ENCODE results near the gene SLC24A4. TPM values are rescaled to one million over a fixed set of nuclear protein-coding genes. Genes with fewer than 3 reads are reported as not detected.

SLC24A4 gene
- total RNA-seq, 2 donors from 2014 or later, result 0.11 to 0.17 TPM

- intact Hi-C loops (cut with DNase I), result no loop called here
- Histone ChIP-seq H3K27ac (no peak overlapping the region), H3K4me1 (no peaks in the 10 kb centered on the region), H3K9me3 (no peaks in the 10 kb centered on the region), H3K27me3 (no peaks in the 10 kb centered on the region), H3K9ac (ENCODE audit: low read depth in 2 of 2, low read length in 2 of 2) (no peak overlapping the region), H3K36me3 (no peaks in the 10 kb centered on the region), H3K4me3 (no peak overlapping the region)
- no peak for TF ChIP-seq CTCF (IDR thresholded peaks at IDR 0.05)
- DNase-seq, result peak; percentile 16
These were observed 174.4 kb downstream of the SLC24A4 start for GRCh38 chr14:92497391-92497790.

GRCh38 chr14:92499234-92499633, 176.3 kb downstream of the SLC24A4 start:
- peak; percentile 11 for DNase-seq
- Histone ChIP-seq H3K36me3 (no peaks in the 10 kb centered on the region), H3K9ac (ENCODE audit: low read depth in 2 of 2, low read length in 2 of 2) (no peak overlapping the region), H3K27ac (no peak overlapping the region), H3K27me3 (no peaks in the 10 kb centered on the region), H3K4me3 (no peak overlapping the region), H3K9me3 (no peaks in the 10 kb centered on the region), H3K4me1 (no peaks in the 10 kb centered on the region)
- no peak for TF ChIP-seq CTCF (IDR thresholded peaks at IDR 0.05)
- intact Hi-C loops (cut with DNase I), result no loop called here

GRCh38 chr14:92500491-92500941, 177.6 kb downstream of the SLC24A4 start:
- Histone ChIP-seq H3K4me3 (no peak overlapping the region), H3K9ac (ENCODE audit: low read depth in 2 of 2, low read length in 2 of 2) (no peak overlapping the region), H3K4me1 (no peaks in the 10 kb centered on the region), H3K27ac (no peak overlapping the region), H3K9me3 (no peaks in the 10 kb centered on the region), H3K27me3 (no peaks in the 10 kb centered on the region), H3K36me3 (no peaks in the 10 kb centered on the region)
- TF ChIP-seq CTCF (IDR thresholded peaks at IDR 0.05), result no peak
- intact Hi-C loops (cut with DNase I), result no loop called here
- DNase-seq, result no peak

- H3K9ac ChIP-seq (ENCODE audit: low read depth in 2 of 2, low read length in 2 of 2), result no peak overlapping the region
- H3K4me3 ChIP-seq, result no peak overlapping the region
- TF ChIP-seq CTCF (IDR thresholded peaks at IDR 0.05), result no peak
- H3K4me1 ChIP-seq, result no peaks in the 10 kb centered on the region
- no peak overlapping the region for H3K27ac ChIP-seq
- DNase-seq, result no peak
- no peaks in the 10 kb centered on the region for H3K36me3 ChIP-seq
- intact Hi-C loops (cut with DNase I), result no loop called here
- no peaks in the 10 kb centered on the region for H3K27me3 ChIP-seq
- H3K9me3 ChIP-seq, result no peaks in the 10 kb centered on the region
These were observed 179.0 kb downstream of the SLC24A4 start for GRCh38 chr14:92501891-92502351.

- H3K27ac ChIP-seq, result no peak overlapping the region
- H3K36me3 ChIP-seq, result no peaks in the 10 kb centered on the region
- H3K9ac ChIP-seq (ENCODE audit: low read depth in 2 of 2, low read length in 2 of 2), result no peak overlapping the region
- intact Hi-C loops (cut with DNase I), result no loop called here
- TF ChIP-seq CTCF (IDR thresholded peaks at IDR 0.05), result no peak
- DNase-seq, result no peak
- H3K27me3 ChIP-seq, result no peaks in the 10 kb centered on the region
- H3K4me3 ChIP-seq, result no peak overlapping the region
- H3K9me3 ChIP-seq, result no peaks in the 10 kb centered on the region
- H3K4me1 ChIP-seq, result no peaks in the 10 kb centered on the region
These were observed 179.7 kb downstream of the SLC24A4 start for GRCh38 chr14:92502541-92503286.

Data from colonic mucosa (tissue), 4 donors.